HEK293T (cell line): ENCODE results near the gene CSF3R.
A peak's percentile ranks its signal among the peaks of the same experiment; 100 is the strongest.

Experiments
- CTCF ChIA-PET: fragments of 350-600 bp; formaldehyde crosslinking; extraction: SDS; loops from one replicate; lab custom pipeline; 2021; ENCODE audit warnings: antibody characterized with exemption, inconsistent platforms; lab: Yijun Ruan, JAX
- POLR2A ChIA-PET: fragments of 350-600 bp; formaldehyde crosslinking; extraction: SDS; loops from one replicate; lab custom pipeline; 2020; ENCODE audit warnings: antibody characterized with exemption, inconsistent platforms; lab: Yijun Ruan, JAX
- DNase-seq: peaks from one replicate; pipeline ENCODE4 v3.0.0; 2012; ENCODE audit warnings: mixed read lengths; ENCODE audit errors: extremely low spot score
- ARNT ChIP-seq: fragments of 450-650 bp; IDR thresholded peaks from 2 replicates; pipeline ENCODE4 v1.6.1; 2017; ENCODE audit warnings: mild to moderate bottlenecking
- BHLHE40 ChIP-seq: fragments of 450-650 bp; IDR thresholded peaks from 2 replicates; pipeline ENCODE4 v1.6.1; 2016; ENCODE audit warnings: mild to moderate bottlenecking, moderate library complexity, borderline replicate concordance
- CTBP1 ChIP-seq: fragments of 450-650 bp; IDR thresholded peaks from 2 replicates; pipeline ENCODE4 v1.6.1; 2016; ENCODE audit warnings: borderline replicate concordance
- ELF4 ChIP-seq: fragments of 450-650 bp; IDR thresholded peaks from 2 replicates; pipeline ENCODE4 v1.6.1; 2017; ENCODE audit warnings: antibody characterized with exemption
- FOXA1 ChIP-seq: fragments of 450-650 bp; IDR thresholded peaks from 2 replicates; pipeline ENCODE4 v1.6.1; 2016; ENCODE audit warnings: mild to moderate bottlenecking
- FOXK2 ChIP-seq: fragments of 450-650 bp; IDR thresholded peaks from 2 replicates; pipeline ENCODE4 v1.6.1; 2016; ENCODE audit warnings: mild to moderate bottlenecking
- FOXM1 ChIP-seq: fragments of 450-650 bp; IDR thresholded peaks from 2 replicates; pipeline ENCODE4 v1.6.1; 2017; ENCODE audit warnings: mild to moderate bottlenecking, borderline replicate concordance
- HDGF ChIP-seq: fragments of 450-650 bp; IDR thresholded peaks from 2 replicates; pipeline ENCODE4 v1.6.1; 2017; ENCODE audit warnings: antibody characterized with exemption, borderline replicate concordance
- L3MBTL2 ChIP-seq: fragments of 450-650 bp; conservative IDR thresholded peaks from 2 replicates; pipeline ENCODE4 v1.6.1; 2016; ENCODE audit warnings: mild to moderate bottlenecking
- LEF1 ChIP-seq: fragments of 450-650 bp; IDR thresholded peaks from 2 replicates; pipeline ENCODE4 v1.6.1; 2017; ENCODE audit warnings: mild to moderate bottlenecking, borderline replicate concordance
- NFRKB ChIP-seq: fragments of 450-650 bp; IDR thresholded peaks from 2 replicates; pipeline ENCODE4 v1.6.1; 2016; ENCODE audit warnings: mild to moderate bottlenecking, moderate library complexity
- PKNOX1 ChIP-seq: fragments of 450-650 bp; IDR thresholded peaks from 2 replicates; pipeline ENCODE4 v1.6.1; 2016
- SP1 ChIP-seq: fragments of 450-650 bp; IDR thresholded peaks from 2 replicates; pipeline ENCODE4 v1.6.1; 2017
- SUZ12 ChIP-seq: fragments of 450-650 bp; IDR thresholded peaks from 2 replicates; pipeline ENCODE4 v1.6.1; 2016; ENCODE audit warnings: mild to moderate bottlenecking
- TARDBP ChIP-seq: fragments of 450-650 bp; IDR thresholded peaks from 2 replicates; pipeline ENCODE4 v1.6.1; 2016
- ZNF384 ChIP-seq: fragments of 450-650 bp; IDR thresholded peaks from 2 replicates; pipeline ENCODE4 v1.6.1; 2016

CSF3R gene

DNA sequence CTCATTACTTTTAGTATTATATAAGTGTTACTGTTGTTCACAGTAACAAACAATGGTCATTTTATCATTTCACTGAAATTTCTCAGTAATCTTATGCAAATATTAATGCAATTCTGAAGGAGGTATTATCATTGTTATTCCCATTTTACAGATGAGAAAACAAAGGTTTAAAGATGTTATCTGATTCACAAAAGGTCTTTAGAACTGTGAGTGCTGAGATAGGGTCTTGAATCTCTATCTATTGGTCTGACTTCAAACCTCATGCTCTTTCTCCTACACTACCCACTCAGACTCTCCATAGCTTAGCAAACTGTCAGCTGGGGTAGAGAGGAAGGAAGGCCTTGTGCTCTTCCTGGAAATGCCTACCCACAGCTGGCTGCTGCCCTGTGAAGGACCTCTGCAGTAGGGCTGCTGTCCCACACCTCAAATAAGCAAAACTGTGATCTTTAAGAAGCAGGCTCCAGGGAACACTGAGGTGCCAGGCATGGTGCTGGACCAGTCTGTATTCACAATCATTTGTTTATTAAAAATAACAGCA is 26.3 kb downstream of the CSF3R start:
- DNase-seq = no peak
- POLR2A ChIA-PET = no interaction called here
- TF ChIP-seq NFRKB (no peak), PKNOX1 (no peak), ELF4 (no peak), L3MBTL2 (no peak), HDGF (no peak), CTBP1 (no peak), BHLHE40 (no peak)
- CTCF ChIA-PET = no interaction called here

DNA sequence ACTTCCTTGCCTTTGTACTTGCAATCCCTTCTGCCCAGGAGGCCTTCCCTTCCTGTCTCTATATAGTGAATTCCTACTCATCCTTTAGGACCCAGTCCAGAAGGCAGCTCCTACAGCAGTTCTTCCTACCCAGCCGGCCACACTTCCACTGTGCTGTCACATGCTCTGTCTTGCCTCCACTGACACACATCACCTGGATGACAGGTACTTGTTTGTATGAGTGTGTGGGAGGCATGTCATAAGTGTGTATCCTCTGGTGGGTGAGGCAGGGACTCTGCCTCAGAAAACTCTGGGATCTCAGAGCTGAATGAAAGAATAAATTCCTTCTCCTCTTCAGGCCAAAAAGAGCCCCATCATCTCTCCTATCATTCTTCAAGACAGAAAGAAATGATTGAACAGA is 27.3 kb downstream of the CSF3R start:
- TF ChIP-seq NFRKB = no peak
- TF ChIP-seq PKNOX1 = no peak
- TF ChIP-seq FOXA1 = no peak
- TF ChIP-seq L3MBTL2 = no peak
- TF ChIP-seq TARDBP = no peak
- no peak for TF ChIP-seq SUZ12
- no peak for TF ChIP-seq ZNF384
- TF ChIP-seq LEF1 = no peak
- TF ChIP-seq FOXM1 = no peak
- TF ChIP-seq SP1 = no peak
- TF ChIP-seq FOXK2 = no peak
- no peak for TF ChIP-seq BHLHE40
- CTCF ChIA-PET = no interaction called here
- DNase-seq = no peak
- POLR2A ChIA-PET = interaction anchor here (3.6 kb wide), 1 partner anchor 9 kb away, joined by 23 read pairs; the partner anchor contains the start of gene MRPS15

DNA sequence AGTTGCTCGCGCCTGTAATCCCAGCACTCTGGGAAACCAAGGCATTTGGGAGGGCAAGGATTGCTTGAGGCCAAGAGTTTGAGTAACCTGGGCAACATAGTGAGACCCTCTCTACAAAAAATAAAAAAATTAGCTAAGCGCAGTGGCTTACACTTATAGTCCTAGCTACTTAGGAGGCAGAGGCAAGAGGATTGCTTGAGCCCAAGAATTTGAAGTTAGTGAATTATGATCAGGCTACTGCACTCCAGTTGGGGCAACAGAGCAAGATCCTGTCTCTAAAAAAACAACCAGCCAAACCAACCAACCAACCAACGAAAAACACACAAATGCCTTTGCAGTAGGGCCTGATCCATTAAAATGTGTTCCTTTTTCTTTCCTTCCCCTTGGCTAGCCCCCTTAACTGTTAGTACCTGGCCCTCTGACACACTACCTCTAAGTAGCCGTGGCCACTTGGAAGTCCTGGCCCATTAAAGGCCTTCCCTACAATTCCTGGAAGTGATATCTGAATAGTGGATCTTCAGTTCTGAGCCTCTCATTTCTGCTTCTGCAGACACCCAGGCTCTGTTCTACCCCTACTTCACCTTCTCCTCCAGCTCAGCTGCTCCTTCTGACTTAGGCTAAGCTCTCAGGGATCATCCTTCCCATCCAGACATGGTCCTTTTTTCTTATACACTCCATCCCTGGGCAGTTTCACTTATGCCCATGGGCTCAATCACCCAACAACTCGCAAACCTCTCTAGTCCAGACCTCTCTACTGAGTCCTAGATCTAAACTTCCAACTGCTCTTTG is 28.9 kb downstream of the CSF3R start:
- ChIA-PET CTCF (no interaction called here), POLR2A (interaction anchor here (1.0 to 3.6 kb wide), 2 partner anchors 10 to 32 kb away, joined by 3 to 23 read pairs; partner anchors contain the start of gene MRPS15)
- no peak for TF ChIP-seq FOXA1
- TF ChIP-seq FOXM1 = no peak
- no peak for TF ChIP-seq TARDBP
- no peak for DNase-seq

GRCh38 chr1:36453051-36453450 is 29.7 kb downstream of the CSF3R start:
- no peak for DNase-seq
- ChIA-PET POLR2A (interaction anchor here (1.0 to 3.6 kb wide), 2 partner anchors 11 to 31 kb away, joined by 3 to 23 read pairs; partner anchors contain the start of gene MRPS15), CTCF (no interaction called here)
- TF ChIP-seq LEF1 = no peak

- no peak for DNase-seq
- CTCF ChIA-PET = interaction anchor here (0.7 to 1.3 kb wide), 6 partner anchors 10 to 302 kb away, joined by 3 to 4 read pairs (median 3); partner anchors contain the start of gene TRAPPC3
- POLR2A ChIA-PET = interaction anchor here (0.8 to 3.7 kb wide), 18 partner anchors 9 to 301 kb away, joined by 3 to 77 read pairs (median 4); partner anchors contain the start of genes CSF3R, EVA1B, MRPS15 and TRAPPC3
- no peak for TF ChIP-seq NFRKB
These were observed 31.8 kb downstream of the CSF3R start for GRCh38 chr1:36450919-36451305.

DNA sequence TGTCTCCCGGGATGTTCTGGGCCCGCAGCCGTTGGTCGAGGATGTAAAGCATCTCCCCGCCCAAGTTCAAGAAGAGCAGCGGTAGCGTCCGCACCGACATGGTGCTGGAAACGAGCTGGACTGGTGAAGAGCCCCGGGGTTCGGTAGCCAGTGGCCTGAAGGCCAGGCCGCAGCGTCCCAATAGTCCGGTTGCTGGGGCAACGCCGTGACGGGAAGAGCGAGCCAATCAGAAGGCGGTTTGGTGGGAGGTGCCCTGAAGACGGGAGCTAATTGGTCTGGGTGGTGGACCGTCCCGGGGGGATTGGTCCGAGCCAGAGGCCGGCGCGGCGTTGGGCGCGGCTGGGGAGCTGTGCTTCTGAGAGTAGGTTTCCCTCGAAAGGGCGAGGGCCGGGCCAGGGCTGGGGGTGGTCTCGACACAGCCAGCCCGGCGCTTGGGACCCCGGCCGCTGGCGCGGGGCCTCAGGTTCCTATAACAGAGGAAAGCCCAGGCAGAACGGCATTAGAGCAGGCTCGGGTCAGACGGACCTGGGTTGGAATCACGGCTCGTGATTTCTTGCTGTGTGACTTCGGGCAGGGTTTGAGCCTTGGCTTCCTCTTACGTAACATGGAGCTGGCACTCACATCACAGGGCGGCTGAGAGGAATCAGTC is 32.3 kb downstream of the CSF3R start, which contains the start of gene OSCP1:
Gene OSCP1, minus strand, starts transcription at position 182 of the 649 bp plus-strand sequence. Its CDS starts 82 bp downstream, at position 100.
- CTCF ChIA-PET = interaction anchor here (0.7 to 1.3 kb wide), 6 partner anchors 10 to 301 kb away, joined by 3 to 4 read pairs (median 3); partner anchors contain the start of gene TRAPPC3
- DNase-seq = peak; percentile 98
- TF ChIP-seq ZNF384 (no peak), LEF1 (no peak), PKNOX1 (no peak), TARDBP (no peak), FOXM1 (no peak), L3MBTL2 (peak; percentile 97)
- POLR2A ChIA-PET = interaction anchor here (0.8 to 3.7 kb wide), 18 partner anchors 9 to 301 kb away, joined by 3 to 77 read pairs (median 4); partner anchors contain the start of genes CSF3R, EVA1B, MRPS15 and TRAPPC3

DNA sequence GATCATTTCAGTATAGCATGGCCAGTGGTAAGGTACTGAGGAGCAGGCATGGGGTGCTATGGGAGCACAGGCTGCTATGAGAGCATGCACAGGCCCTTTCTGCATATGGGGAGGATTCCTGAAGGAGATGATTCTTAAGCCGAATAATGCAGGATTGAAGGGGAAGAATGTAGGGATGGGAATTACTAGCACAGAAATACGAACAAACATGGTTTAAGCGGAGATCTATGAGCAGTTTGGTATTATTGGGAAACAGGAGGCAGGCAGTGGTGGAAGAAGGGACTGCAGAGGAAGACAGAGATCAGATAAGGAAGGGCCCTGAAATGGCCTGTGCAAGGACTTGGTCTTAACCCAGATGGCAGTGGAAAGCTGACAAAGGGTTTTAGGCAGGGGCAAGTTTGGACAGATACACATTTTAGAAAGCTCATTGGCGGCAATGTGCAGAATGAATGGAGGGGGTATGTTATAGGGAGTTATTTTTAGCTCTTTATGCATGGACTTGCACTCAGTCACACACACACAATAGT is 34.1 kb downstream of the CSF3R start:
- POLR2A ChIA-PET = interaction anchor here (2.3 to 3.7 kb wide), 2 partner anchors 16 to 62 kb away, joined by 13 to 77 read pairs; partner anchors contain the start of gene MRPS15
- no peak for DNase-seq
- CTCF ChIA-PET = no interaction called here
- no peak for TF ChIP-seq ELF4
- no peak for TF ChIP-seq FOXK2
- TF ChIP-seq NFRKB = no peak
- no peak for TF ChIP-seq BHLHE40
- no peak for TF ChIP-seq LEF1
- TF ChIP-seq ARNT = no peak
- TF ChIP-seq FOXA1 = no peak
- no peak for TF ChIP-seq L3MBTL2
- TF ChIP-seq PKNOX1 = no peak
- TF ChIP-seq FOXM1 = no peak
- TF ChIP-seq HDGF = no peak
- TF ChIP-seq SUZ12 = no peak
- TF ChIP-seq ZNF384 = no peak
- no peak for TF ChIP-seq SP1
- no peak for TF ChIP-seq TARDBP
- TF ChIP-seq CTBP1 = no peak
